Stomach (tissue), 4 donors: Measurements from ENCODE around the gene KDM2B.

Experiments
- CTCF ChIP-seq, 7 experiments: fragments of 450-650 bp in 4 of 7; fragments of 200-600 bp in 3 of 7; sonication (generic) in 3 of 7; IDR thresholded peaks; one replicate each; pipeline ENCODE4 v1.5.1; 2016 to 2019; ENCODE audit warnings: antibody characterized with exemption in 7 of 7, control low read depth in 2 of 7, mild to moderate bottlenecking in 1 of 7
- EP300 ChIP-seq: sonication (generic); formaldehyde crosslinking; IDR thresholded peaks from one replicate; pipeline ENCODE4 v1.6.1; 2017; ENCODE audit warnings: antibody characterized with exemption
- POLR2A ChIP-seq, 4 donors: fragments of 450-650 bp; IDR thresholded peaks; one replicate each; pipeline ENCODE4 v1.6.1; 2016; ENCODE audit warnings: antibody characterized with exemption in 4 of 4, control low read depth in 2 of 4, mild to moderate bottlenecking in 1 of 4, moderate library complexity in 1 of 4

- TF ChIP-seq CTCF (IDR thresholded peaks at IDR 0.05) (no peak), POLR2A (IDR thresholded peaks at IDR 0.05) (no peak), EP300 (no peak)
These were observed 132.0 kb downstream of the KDM2B start for GRCh38 chr12:121448771-121449315.
